Stimulated activated CD8-positive, alpha-beta memory T cell treated with anti-CD3 and anti-CD28 coated beads, Interleukin-7, amount 100 ng/mL, for 4 hours (primary cell): ENCODE data around the gene SPINDOC.
"Not testable (repeated sequence)": the region's sequence is repeated elsewhere in the genome, so short reads cannot be mapped to it uniquely, and the experiment has no call there.

ENCODE experiments used
- DNase-seq, 2 donors: peaks; one replicate each; pipeline ENCODE4 v3.0.0-alpha.2; 2020; ENCODE audit warnings: low read depth in 2 of 2

Gene SPINDOC

DNA sequence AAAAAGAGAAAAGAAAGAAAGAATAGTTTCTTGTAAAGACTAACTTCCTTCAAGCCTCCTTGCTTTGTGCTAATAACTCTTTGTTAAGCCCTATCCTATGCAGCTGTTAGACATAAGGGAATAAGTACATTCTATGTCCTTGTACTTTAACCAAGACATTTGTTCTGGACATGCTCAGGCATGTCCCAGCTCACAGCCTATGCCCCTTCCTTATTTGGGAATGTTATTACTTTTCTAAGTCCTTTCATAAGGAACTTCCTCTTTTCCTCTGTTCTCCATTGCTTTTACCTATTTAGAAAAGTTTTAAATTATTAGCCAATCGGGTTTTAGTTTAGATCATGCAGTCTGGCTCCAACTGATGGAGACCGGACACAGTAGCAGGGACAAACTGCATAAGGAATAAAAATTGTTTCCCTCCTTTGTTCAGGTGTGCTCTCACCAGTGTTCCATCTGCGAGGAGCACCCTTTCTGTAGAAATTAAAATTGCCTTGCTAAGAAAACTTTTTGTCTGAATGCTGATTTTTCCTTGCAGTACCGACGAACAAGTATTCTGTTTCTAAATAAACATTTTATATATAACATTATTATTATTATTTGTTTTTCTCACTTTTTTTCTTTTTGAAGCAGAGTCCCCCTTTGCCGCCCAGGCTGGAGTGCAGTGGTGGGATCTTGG, 21.6 kb upstream of the SPINDOC start:
- DNase-seq, result no peak

DNA sequence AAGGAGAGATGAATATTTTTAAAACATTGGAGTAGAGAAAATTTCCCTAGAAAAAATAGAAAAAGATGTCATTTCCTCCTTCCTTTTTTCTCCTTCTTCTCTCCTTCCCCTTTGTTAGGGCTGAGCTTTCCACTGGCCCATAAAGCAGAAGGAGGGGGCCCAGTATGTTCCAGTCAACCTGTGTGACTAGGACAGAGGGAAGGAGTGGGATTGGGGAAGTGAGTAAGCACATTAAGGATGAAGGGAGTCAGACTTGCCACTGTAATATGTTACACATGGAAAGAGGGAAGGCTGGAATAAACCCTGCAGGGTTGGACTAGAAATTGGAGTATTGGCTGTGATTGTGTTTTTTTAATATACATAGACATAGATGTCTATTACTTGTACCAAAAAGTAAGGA, 20.1 kb upstream of the SPINDOC start:
- DNase-seq, result no peak

DNA sequence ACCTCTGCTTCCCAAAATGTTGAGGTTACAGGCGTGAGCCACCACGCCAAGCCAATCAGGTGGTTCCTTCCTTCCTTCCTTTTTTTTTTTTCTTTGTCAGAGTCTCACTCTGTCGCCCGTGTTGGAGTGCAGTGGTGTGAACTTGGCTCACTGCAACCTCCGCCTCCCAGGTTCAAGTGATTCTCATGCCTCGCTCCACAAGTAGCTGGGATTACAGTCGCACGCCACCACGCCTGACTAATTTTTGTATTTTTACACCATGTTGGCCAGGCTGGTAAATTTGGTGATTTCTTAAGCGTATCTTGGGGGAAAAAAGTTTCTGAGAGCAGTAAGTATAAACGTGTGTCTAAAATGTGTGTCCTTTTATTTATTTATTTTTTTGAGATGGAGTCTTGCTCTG, 18.2 kb upstream of the SPINDOC start:
- DNase-seq, result no peak

DNA sequence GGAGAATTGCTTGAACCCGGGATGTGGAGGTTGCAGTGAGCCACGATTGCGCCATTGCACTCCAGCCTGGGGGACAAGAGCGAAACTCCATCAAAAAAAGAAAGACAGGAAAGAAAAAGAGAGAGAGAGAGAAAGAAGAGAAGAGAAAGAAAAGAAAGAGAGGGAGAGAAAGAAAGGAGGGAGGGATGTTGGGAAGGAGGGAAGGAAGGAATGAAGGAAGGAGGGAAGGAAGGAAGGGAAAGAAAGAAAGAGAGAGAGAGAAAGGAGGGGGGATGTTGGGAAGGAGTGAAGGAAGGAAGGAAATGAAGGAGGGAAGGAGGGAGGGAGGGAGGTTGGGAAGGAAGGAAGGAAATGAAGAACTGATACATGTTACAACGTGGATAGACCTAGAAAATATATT, 12.3 kb upstream of the SPINDOC start:
- DNase-seq, result no peak

DNA sequence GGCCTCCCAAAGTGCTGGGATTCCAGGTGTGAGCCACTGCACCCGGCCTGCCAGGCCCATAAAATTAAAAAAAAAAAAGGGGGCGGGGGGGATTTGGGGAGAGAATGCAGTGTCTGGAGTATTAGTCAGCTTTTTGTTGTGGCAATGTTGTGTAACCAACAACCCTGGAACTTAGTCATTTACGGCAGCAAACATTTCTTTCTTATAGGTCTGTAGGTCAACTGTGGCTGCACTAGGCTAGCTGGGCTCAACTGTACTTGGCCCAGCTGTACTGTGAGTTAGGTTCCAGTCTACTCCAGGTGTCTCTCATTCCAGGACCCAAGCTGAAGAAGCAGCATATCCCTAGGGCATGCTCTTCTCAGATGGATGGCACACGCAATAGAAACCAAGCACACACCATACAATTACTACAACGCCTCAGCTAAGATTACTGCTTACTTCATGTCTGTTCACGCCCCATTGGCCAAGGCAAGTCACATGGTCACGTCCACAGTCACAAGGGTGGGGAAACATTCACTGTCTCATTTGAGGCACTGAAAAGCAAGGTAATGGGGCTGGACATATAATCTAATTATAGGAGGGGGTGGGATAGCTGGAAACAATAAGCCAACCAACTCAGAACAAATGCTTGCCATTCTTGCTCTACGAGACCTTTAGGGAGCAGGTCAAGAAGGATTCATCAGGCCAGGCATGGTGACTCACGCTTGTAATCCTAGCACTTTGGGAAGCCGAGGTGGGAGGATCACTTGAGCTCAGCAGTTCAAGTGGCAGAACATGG, 10.4 kb upstream of the SPINDOC start:
- no peak for DNase-seq

DNA sequence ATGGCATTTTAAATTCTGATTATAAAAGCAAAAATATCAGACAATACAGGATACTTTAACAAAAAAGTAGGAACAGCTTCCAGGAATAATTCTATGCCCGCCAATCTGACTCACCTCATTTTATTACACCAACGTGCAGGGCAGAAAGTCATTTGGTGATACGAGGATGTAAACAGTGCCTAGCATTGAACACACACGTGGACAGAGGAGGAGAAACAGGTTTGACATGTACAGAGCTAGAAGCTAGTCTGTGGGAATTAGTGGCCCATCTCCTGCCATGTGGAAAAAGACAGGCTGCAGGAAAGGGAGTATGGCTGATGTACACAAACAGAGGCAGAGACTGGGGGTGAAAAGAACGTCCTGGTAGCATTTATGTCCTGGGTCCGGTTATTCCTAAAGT, 9.0 kb upstream of the SPINDOC start:
- DNase-seq, result no peak

DNA sequence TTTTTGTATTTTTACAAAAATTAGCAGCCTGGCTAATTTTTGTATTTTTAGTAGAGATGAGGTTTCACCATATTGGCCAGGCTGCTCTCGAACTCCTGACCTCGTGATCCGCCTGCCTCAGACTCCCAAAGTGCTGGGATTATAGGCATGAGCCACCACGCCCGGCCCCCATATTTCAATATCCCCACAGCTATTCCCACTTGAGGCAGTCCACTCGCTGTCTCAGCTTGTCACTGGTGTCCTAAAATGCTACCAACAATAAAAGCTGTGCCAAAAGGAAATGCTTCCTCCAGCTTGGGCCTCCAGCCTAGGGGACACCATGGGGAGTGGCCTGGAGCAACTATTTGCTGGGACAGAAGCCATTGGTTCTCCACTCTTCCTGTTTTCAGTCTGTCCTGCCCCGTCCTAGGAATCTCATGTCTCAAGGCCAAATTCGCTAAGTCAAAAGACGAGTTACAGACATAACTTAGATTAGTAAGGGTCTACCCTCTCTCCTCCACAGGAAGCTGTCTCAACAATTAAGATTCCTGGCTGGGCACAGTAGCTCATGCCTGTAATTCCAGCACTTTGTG, 7.3 kb upstream of the SPINDOC start:
- no peak for DNase-seq

DNA sequence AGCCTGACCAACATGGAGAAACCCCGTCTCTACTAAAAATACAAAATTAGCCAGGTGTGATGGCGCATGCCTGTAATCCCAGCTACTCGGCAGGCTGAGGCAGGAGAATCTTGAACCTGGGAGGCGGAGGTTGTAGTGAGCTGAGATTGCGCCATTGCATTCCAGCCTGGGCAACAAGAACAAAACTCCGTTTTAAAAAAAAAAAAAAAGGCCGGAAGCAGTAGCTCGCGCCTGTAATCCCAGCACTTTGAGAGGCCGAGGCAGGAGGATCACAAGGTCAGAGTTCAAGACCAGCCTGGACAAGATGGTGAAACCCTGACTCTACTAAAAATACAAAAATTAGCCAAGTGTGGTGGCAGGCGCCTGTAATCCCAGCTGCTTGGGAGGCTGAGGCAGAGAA, 2.9 kb upstream of the SPINDOC start:
- DNase-seq, result not testable (repeated sequence)

DNA sequence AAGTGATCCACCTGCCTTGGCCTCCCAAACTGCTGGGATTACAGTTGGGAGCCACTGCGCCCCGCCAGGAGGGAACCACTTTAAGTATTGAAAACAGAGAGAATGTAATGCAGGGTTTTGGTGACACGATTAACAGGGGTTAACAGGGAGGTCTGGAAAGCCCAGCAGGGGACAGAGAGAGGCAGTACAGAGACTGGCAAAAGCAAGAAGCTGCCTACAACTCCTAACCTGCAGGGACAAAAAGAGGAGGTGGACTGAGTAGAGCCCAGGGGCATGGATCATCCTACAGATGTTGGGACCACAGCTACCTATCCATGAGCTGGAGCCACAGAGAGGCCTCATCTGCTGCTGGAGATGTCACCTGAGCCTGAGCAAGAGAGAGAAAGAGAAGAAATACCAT, 1.7 kb upstream of the SPINDOC start:
- DNase-seq, result no peak

DNA sequence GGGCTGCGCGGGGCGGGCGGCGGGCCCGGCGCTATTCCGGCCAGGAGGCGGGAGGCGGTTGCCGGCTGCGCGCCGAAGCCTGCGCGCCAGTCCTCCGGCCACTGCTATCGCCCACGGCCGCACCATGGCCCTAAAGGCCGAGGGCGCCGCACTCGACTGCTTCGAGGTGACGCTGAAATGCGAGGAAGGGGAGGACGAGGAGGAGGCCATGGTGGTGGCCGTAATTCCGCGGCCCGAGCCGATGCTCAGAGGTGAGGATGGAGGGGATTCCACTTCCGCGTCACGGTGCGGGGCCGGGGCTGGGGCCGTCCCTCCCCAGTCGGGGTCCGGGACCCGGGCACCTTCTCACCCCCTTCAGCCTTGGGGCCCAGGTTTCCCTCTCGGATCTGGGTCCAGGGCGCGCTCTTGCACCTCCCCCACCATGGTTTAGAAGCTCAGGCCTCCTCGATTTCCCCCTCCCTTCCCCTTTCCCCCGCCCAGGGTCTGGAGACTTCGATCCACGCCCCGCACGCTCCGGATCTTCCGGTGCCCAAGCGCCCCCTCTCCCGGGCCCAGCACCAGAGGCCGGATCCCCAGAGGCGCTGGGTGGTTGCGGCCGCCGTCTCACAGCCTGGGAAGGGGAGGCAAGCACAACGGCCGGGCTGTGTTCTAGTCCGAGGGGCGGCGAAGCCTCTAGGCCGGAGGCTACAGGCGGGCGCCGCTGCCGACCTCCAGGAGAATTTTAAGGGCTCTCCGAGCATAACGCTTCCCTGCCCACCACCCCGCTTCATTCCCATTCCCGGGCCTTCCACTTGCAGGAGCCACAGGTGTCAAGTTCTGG, 517 bp downstream of the SPINDOC start:
- DNase-seq, result peak in 1 of 2 donors; percentile 7

DNA sequence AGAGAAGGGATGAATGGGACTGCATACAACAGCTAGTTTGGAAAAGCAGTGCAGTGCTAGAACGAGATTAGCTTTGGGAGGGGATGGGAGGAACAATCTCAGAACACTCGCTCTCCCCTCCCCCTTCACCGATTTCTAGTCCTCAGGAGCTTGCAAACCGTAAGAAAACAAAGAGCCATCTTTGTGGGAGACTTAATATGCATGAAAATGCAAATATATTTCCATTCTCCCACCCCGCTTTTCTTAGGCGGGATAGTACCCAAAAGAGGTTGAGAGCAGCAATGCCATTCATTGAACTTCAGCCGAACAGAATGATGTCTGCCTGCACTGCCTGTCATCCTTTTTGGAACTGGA, 1.1 kb downstream of the SPINDOC start:
- DNase-seq, result no peak

DNA sequence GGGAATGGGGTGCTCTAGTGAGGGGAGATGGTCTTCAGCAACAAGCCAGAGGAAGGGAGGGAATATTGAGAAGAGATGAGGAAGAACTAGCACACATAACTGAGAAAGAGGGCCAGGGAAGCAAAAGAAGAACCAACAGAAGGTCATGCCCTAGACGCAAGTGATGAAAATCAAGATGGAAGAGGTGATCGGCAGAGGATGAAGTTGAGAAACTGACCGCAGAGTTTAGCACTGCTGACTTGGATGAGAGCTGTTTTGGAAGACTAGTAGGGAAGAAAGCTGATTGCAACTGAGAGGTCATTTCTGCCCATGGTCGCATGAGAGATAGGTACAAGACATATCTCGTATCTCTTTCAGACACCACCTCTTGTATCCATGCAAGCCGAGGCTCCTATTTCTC, 2.9 kb downstream of the SPINDOC start:
- no peak for DNase-seq

DNA sequence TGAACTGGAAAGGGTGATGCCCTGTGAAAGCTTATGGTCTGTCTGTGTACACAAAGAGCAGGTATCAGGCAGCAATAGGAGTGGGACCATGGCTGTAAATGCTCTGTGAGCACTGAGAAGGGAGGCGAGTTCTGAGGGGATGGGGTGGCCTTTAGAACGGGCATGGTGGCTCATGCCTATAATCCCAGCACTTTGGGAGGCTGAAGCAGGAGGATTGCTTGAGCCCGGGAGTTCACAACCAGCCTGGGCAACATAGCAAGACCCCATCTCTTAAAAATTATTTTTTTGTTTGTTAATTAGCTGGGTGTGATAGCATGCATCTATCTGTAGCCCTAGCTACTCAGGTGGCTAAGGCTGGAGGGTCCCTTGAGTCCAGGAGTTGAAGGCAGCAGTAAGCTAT, 3.5 kb downstream of the SPINDOC start:
- DNase-seq, result no peak

DNA sequence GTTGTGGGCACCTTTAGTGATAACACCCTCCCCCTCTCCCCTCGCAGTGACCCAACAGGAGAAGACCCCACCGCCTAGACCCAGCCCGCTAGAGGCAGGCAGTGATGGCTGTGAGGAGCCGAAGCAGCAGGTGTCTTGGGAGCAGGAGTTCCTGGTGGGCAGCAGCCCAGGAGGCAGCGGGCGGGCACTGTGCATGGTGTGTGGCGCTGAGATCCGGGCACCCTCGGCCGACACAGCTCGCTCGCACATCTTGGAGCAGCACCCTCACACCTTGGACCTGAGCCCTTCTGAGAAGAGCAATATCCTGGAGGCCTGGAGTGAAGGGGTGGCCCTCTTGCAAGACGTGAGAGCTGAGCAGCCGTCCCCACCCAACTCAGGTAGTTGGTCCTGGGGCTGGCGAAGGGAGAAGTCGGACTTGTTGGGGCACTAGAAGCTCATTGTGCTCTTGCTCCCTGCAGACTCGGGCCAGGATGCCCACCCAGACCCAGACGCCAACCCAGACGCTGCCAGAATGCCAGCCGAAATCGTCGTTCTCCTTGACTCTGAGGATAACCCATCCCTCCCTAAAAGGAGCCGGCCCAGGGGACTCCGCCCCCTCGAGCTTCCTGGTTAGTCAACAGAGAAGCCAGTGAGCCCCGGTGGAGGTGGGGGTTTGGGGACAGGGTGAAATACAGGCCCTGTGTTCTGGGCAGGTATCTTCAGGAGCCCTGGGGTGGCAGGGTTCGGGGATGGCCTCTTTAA, 4.7 kb downstream of the SPINDOC start:
- no peak for DNase-seq

DNA sequence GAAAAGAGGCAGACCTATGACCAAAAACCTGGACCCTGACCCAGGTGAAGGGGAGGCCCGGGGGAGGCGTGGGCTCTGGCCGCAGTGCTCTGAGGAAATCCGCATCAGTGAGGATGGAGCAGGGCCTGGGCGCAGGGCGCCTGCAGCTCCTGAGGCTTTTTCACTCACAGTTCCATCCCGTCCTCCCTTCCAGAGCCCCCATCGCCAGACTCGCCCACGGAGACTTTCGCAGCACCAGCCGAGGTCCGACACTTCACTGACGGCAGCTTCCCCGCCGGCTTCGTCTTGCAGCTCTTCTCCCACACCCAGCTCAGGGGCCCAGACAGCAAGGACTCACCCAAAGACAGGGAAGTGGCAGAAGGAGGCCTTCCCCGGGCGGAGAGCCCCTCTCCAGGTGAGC, 5.4 kb downstream of the SPINDOC start:
- DNase-seq, result no peak

DNA sequence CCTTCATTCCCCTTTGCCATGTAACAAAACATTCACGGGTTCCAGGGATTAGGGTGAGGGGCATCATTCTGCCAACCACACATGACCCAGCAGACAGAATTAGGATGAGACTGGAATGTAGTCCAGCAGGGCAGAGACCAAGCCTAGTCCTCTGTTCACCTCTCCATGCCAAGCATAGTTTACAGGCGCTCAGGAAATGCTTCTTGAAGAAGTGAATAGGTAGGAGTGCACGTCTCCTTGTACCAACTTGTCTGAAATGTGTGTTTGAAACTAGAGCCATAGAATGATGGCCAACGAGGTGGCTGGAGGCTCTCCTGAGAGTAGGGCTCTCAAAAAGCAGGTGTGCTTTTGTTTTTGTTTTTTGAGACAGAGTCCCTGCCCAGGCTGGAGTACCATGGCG, 8.2 kb downstream of the SPINDOC start:
- no peak for DNase-seq

DNA sequence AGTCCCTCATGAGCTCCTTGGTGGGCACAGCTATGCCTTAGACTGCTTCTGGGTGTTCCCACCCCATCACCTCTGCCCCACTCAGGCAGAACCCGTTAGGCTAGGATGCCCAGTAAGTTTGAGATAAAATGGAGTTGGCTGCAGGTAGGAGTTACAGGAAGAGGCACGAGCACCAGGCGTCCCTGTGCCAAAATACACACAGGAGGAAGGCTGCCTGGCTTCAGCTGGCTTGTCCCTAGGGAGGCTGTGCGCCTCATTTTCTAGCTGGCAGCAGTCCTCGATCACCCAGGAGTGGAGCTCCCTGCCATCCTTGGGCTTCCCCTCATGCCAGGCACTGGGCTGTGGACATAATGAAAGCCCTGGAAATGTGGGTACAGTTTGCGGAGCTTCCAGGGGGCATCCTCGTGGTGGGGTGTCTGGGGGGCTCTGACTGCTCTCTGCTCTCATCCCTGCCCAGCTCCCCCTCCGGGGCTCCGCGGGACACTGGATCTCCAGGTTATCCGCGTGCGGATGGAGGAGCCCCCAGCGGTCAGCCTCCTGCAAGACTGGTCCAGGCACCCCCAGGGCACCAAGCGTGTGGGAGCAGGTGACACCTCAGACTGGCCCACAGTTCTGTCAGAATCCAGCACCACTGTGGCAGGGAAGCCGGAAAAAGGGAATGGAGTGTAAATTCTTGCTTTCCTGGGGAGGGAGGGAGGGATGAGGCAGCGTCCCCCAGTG, 13.4 kb downstream of the SPINDOC start:
- DNase-seq, result no peak

DNA sequence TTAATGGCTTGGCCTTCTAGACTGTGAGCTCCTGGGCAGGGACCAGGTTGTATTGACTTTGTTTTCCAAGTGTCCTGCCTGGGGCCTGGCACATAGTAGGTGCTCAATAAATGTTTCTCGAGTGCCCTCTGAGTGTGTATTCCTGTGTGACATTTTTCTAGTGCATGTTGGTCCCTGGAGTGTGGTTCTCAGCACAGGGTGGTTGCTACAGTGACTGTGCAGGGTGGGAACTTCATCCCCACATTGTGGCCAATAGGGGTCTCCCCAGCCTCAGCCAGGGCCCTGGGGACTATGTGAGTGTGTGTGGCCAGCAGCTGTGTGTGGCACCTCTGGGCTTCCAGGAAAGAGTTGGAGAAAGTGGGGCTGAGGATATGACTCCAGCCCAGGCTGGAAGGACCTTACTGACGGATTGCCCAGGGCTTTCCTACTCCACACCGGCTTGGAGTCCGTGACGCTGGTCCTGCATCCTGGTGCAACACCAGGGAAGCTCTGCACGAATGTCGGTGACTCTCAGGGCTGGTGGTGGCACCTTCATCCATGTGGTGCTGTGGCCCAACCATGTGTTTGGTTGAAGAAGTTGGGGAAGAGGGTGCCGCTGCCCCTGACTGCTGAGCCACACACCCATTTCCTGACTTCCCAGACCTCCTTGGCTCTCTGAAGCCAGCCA, 16.7 kb downstream of the SPINDOC start:
- DNase-seq, result no peak

DNA sequence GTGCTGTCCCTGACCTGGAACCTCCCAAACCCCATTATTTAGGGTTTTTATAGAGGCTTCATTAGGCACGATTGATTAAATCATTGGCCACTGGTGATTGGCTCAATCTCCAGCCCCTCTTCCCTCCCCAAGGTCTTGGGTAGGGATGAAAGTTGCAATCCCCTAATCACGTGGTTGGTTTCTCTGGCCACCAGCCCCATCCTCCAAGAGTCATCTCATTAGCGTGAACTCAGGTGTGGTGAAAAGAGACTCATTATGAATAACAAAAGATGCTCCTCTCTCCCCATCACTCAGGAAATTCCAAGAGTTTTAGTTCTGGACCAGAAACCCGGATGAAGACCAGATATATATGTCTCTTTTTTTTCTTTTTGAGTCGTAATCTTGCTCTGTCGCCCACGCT, 18.1 kb downstream of the SPINDOC start:
- no peak for DNase-seq

DNA sequence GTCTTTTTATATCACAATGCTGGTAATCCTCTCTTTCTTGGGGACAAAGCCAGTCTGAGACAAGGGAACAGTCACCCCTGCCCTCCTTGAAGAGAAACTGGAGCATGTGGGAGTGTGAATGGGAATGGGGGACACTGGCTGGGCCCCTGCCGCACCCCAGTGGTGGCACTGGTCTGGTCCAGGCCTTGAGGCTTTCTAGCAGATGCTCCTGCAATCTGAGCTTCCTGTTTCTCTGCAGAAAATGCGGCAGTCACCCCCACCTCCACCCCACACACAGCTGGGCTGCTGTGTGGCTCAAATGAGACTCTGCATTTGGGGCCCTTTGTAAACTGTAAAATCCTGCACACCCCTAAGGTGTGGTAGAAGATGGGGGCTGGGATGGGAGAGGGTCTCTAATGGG, 19.1 kb downstream of the SPINDOC start:
- DNase-seq, result no peak

DNA sequence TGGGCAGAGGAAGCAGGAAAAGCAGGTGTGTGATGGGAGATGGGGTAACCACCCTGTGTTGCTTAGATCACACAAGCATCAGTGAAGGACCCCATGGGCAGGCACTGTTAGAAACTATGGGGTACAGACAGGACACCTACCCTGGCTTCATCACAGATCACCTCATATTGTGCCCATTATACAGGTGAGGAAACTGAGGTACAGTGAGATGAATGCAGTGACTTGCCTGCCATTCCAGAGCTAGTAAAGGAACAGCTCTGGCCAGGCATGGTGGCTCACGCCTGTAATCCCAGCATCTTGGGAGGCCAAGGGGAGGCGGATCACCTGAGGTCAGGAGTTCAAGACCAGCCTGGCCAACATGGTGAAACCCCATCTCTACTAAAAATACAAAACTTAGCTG, 19.8 kb downstream of the SPINDOC start:
- DNase-seq, result no peak
